Endothelial cell of umbilical vein (primary cell): ENCODE data around the gene KSR1.

Source experiments
- CTCF ChIP-seq, 2 donors: IDR thresholded peaks; 1 replicate in 1 of 2; 2 replicates in 1 of 2; pipeline ENCODE4 v1.5.1; 2011; ENCODE audit warnings: low read length in 2 of 2, mild to moderate bottlenecking in 2 of 2, moderate library complexity in 2 of 2, control low read depth in 1 of 2, inconsistent platforms in 1 of 2, low read depth in 1 of 2; ENCODE audit not compliant: insufficient read depth in 1 of 2; ENCODE audit errors: extremely low read depth in 1 of 2
- MAX ChIP-seq: IDR thresholded peaks from 2 replicates; pipeline ENCODE4 v1.6.1; 2011; ENCODE audit not compliant: insufficient read depth, insufficient read length

- TF ChIP-seq MAX (no peak), CTCF (IDR thresholded peaks at IDR 0.05; ENCODE audit: extremely low read depth in 1 of 2, insufficient read depth in 1 of 2, low read depth in 1 of 2, low read length in 2 of 2) (no peak)
Observed at GRCh38 chr17:27558842-27559505, 102.7 kb downstream of the KSR1 start.
